ENCODE measurements around the gene RPA3. TPM values are rescaled to one million over a fixed set of nuclear protein-coding genes. Genes with fewer than 3 reads are reported as not detected.

The RPA3 gene
- total RNA-seq, 1 experiment from 2014 or later = 38.9 TPM

DNA sequence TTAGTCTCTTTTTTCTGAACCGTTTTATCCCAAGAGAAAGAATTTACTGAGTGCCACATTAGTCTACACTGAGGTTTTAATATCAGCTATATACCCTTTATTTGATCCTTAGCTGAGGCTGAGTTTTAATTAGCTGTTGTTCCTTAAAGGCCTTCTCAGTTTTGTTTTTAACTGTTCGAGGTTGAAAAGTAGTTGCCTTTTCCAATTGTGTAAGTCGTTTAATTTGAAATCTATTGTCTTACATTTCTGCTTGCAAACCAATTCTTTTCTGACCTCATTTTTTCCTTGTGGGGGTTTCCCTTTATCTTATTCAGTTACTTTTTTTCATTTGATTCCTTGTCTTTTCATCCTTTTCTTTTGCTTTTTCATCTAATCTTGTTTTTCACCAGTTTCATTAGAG, 47.0 kb downstream of the RPA3 start:
- Histone ChIP-seq H4K20me1 (ENCODE audit: low read length) (no peaks in the 10 kb centered on the region), H2AFZ (ENCODE audit: low read length) (no peak overlapping the region), H3K9me2 (replicated peaks; ENCODE audit: low read length) (no peaks in the 10 kb centered on the region), H3K4me1 (ENCODE audit: insufficient read depth, low read length) (no peaks in the 10 kb centered on the region), H3K27ac (ENCODE audit: low read length) (no peak overlapping the region), H3K36me3 (ENCODE audit: low read depth, low read length) (no peaks in the 10 kb centered on the region), H3K9ac (ENCODE audit: low read length) (no peak overlapping the region), H3F3A (ENCODE audit: low read length, unreplicated experiment) (no peaks in the 10 kb centered on the region), H3K4me3 (ENCODE audit: low read length) (no peak overlapping the region), H3K27me3 (ENCODE audit: low read length) (no peaks in the 10 kb centered on the region), H3K9me3 (ENCODE audit: low read length) (no peaks in the 10 kb centered on the region), H3K79me2 (ENCODE audit: low read length) (no peaks in the 10 kb centered on the region), H3K4me2 (ENCODE audit: low read length) (no peak overlapping the region)
- ATAC-seq = no peak
- DNase-seq = no peak
- BruUV-seq (replicated peaks) = no TSS peak
- POLR2A ChIA-PET (ENCODE audit: unreplicated experiment) = no interaction called here
- no peak for TF ChIP-seq EZH2 (IDR thresholded peaks at IDR 0.05; ENCODE audit: low read length, unreplicated experiment)
- no peak for TF ChIP-seq EZH2phosphoT487 (IDR thresholded peaks at IDR 0.05; ENCODE audit: borderline replicate concordance, low read length)
- TF ChIP-seq, protein P1, sequence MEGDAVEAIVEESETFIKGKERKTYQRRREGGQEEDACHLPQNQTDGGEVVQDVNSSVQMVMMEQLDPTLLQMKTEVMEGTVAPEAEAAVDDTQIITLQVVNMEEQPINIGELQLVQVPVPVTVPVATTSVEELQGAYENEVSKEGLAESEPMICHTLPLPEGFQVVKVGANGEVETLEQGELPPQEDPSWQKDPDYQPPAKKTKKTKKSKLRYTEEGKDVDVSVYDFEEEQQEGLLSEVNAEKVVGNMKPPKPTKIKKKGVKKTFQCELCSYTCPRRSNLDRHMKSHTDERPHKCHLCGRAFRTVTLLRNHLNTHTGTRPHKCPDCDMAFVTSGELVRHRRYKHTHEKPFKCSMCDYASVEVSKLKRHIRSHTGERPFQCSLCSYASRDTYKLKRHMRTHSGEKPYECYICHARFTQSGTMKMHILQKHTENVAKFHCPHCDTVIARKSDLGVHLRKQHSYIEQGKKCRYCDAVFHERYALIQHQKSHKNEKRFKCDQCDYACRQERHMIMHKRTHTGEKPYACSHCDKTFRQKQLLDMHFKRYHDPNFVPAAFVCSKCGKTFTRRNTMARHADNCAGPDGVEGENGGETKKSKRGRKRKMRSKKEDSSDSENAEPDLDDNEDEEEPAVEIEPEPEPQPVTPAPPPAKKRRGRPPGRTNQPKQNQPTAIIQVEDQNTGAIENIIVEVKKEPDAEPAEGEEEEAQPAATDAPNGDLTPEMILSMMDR (conservative IDR thresholded peaks at IDR 0.05; ENCODE audit: low read depth, low read length) = no peak
- CTCF ChIA-PET = no interaction called here
- intact Hi-C loops (cut with micrococcal nuclease) = no loop called here

DNA sequence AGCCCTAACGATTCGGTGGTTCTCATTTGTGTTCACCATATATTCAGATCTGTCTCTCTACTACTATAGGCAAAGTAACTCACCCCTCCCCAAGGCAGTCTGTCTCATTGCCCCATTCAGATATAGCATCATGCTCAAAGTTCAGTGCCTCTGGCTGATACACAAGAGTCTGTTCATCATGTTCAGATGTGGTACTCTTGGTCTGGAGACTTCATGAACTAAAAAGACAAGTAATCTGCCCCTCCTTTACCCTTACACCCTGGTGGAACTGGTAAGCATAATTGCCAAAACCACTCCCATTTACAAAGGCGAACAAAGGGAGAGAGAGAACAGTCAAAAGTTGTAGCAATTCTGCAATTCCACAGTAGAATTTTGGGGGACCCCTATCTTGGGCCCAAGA, 47.9 kb downstream of the RPA3 start:
- no peaks in the 10 kb centered on the region for H3F3A ChIP-seq (ENCODE audit: low read length, unreplicated experiment)
- H3K4me3 ChIP-seq (ENCODE audit: low read length) = no peak overlapping the region
- DNase-seq (no peak), ATAC-seq (no peak)
- CTCF ChIA-PET = no interaction called here
- BruUV-seq (replicated peaks) = no TSS peak
- no peaks in the 10 kb centered on the region for H3K79me2 ChIP-seq (ENCODE audit: low read length)
- no peaks in the 10 kb centered on the region for H3K9me2 ChIP-seq (replicated peaks; ENCODE audit: low read length)
- no peak overlapping the region for H2AFZ ChIP-seq (ENCODE audit: low read length)
- H3K4me2 ChIP-seq (ENCODE audit: low read length) = no peak overlapping the region
- H3K9me3 ChIP-seq (ENCODE audit: low read length) = no peaks in the 10 kb centered on the region
- H3K9ac ChIP-seq (ENCODE audit: low read length) = no peak overlapping the region
- POLR2A ChIA-PET (ENCODE audit: unreplicated experiment) = no interaction called here
- no peaks in the 10 kb centered on the region for H3K27me3 ChIP-seq (ENCODE audit: low read length)
- no peak overlapping the region for H3K27ac ChIP-seq (ENCODE audit: low read length)
- H3K36me3 ChIP-seq (ENCODE audit: low read depth, low read length) = no peaks in the 10 kb centered on the region
- H4K20me1 ChIP-seq (ENCODE audit: low read length) = no peaks in the 10 kb centered on the region
- TF ChIP-seq EZH2 (IDR thresholded peaks at IDR 0.05; ENCODE audit: low read length, unreplicated experiment) (no peak), EZH2phosphoT487 (IDR thresholded peaks at IDR 0.05; ENCODE audit: borderline replicate concordance, low read length) (no peak)
- TF ChIP-seq, protein P1 (conservative IDR thresholded peaks at IDR 0.05; ENCODE audit: low read depth, low read length) = no peak
- no peaks in the 10 kb centered on the region for H3K4me1 ChIP-seq (ENCODE audit: insufficient read depth, low read length)
- intact Hi-C loops (cut with micrococcal nuclease) = no loop called here

DNA sequence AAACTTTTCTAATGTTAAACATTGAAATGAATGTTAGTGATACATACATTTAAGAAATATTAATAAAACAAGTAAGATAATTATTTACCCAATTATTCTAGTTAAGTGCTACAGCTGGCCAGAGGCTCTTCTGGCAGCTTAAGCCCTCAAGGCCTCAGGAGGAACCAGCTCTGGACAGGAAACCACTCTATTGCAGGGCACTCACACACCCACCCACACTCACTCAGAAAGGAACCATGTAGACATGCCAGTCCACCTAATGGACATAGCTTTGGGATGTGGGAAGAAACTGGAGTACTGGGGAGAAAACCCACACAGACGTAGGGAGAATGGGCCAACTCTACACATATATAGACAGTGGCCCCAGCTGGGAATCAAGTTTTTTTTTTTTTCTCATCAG, 49.7 kb downstream of the RPA3 start:
- ATAC-seq (no peak), DNase-seq (no peak)
- POLR2A ChIA-PET (ENCODE audit: unreplicated experiment) = no interaction called here
- Histone ChIP-seq H3F3A (ENCODE audit: low read length, unreplicated experiment) (no peaks in the 10 kb centered on the region), H3K4me3 (ENCODE audit: low read length) (no peak overlapping the region), H3K36me3 (ENCODE audit: low read depth, low read length) (no peaks in the 10 kb centered on the region), H2AFZ (ENCODE audit: low read length) (no peak overlapping the region), H3K4me2 (ENCODE audit: low read length) (no peak overlapping the region), H3K27ac (ENCODE audit: low read length) (no peak overlapping the region), H3K4me1 (ENCODE audit: insufficient read depth, low read length) (no peaks in the 10 kb centered on the region), H3K9ac (ENCODE audit: low read length) (no peak overlapping the region), H3K9me3 (ENCODE audit: low read length) (no peaks in the 10 kb centered on the region), H3K79me2 (ENCODE audit: low read length) (no peaks in the 10 kb centered on the region), H3K27me3 (ENCODE audit: low read length) (no peaks in the 10 kb centered on the region), H3K9me2 (replicated peaks; ENCODE audit: low read length) (no peaks in the 10 kb centered on the region), H4K20me1 (ENCODE audit: low read length) (no peaks in the 10 kb centered on the region)
- CTCF ChIA-PET = interaction anchor here (0.6 kb wide), 1 partner anchor 524 kb away, joined by 3 read pairs; no protein-coding TSS in a partner anchor
- TF ChIP-seq EZH2phosphoT487 (IDR thresholded peaks at IDR 0.05; ENCODE audit: borderline replicate concordance, low read length) (no peak), EZH2 (IDR thresholded peaks at IDR 0.05; ENCODE audit: low read length, unreplicated experiment) (no peak)
- TF ChIP-seq, protein P1 (conservative IDR thresholded peaks at IDR 0.05; ENCODE audit: low read depth, low read length) = no peak
- no TSS peak for BruUV-seq (replicated peaks)
- intact Hi-C loops (cut with micrococcal nuclease) = loop anchor here (10.0 kb wide), 1 partner anchor 626 kb away; no protein-coding TSS in a partner anchor
